Measurements from ENCODE around the gene NDUFAF4.

NDUFAF4 gene

GRCh38 chr6:96852605-96853004 lies 45.1 kb downstream of the NDUFAF4 start:
- Histone ChIP-seq H3K27ac (ENCODE audit: low read depth, low read length) (no peak overlapping the region), H3K9me2 (replicated peaks; ENCODE audit: control insufficient read depth, low read length) (no peaks in the 10 kb centered on the region), H3F3A (ENCODE audit: control insufficient read depth, insufficient read depth) (no peaks in the 10 kb centered on the region)

GRCh38 chr6:96851858-96852257 lies 45.8 kb downstream of the NDUFAF4 start:
- no peaks in the 10 kb centered on the region for H3K27me3 ChIP-seq (ENCODE audit: control insufficient read depth, low read length)
- H3K4me3 ChIP-seq (ENCODE audit: low read length): no peak overlapping the region
- no peaks in the 10 kb centered on the region for H3K9me3 ChIP-seq (ENCODE audit: control insufficient read depth, insufficient read depth, low read length)
- H4K20me1 ChIP-seq (ENCODE audit: control insufficient read depth, insufficient read depth, low read depth, low read length): no peaks in the 10 kb centered on the region
- TF ChIP-seq CTCF (IDR thresholded peaks at IDR 0.05; ENCODE audit: low read depth, low read length, poor library complexity, severe bottlenecking): no peak
- TF ChIP-seq EZH2phosphoT487 (IDR thresholded peaks at IDR 0.05; ENCODE audit: borderline replicate concordance, low read length): no peak
- no peaks in the 10 kb centered on the region for H3K4me1 ChIP-seq (ENCODE audit: control insufficient read depth, low read length)
- H3K36me3 ChIP-seq (ENCODE audit: control insufficient read depth, low read length): no peaks in the 10 kb centered on the region
- H3K9me2 ChIP-seq (replicated peaks; ENCODE audit: control insufficient read depth, low read length): no peaks in the 10 kb centered on the region
- H3K27ac ChIP-seq (ENCODE audit: low read depth, low read length): no peak overlapping the region
- no peaks in the 10 kb centered on the region for H3K79me2 ChIP-seq (ENCODE audit: control insufficient read depth, low read length)
- H3F3A ChIP-seq (ENCODE audit: control insufficient read depth, insufficient read depth): no peaks in the 10 kb centered on the region
- H3K4me2 ChIP-seq (ENCODE audit: low read length): no peak overlapping the region

More at GRCh38 chr6:96852605-96853004, 45.1 kb downstream of the NDUFAF4 start:
- no peak overlapping the region for H3K4me2 ChIP-seq (ENCODE audit: low read length)
- H3K36me3 ChIP-seq (ENCODE audit: control insufficient read depth, low read length): no peaks in the 10 kb centered on the region
- H4K20me1 ChIP-seq (ENCODE audit: control insufficient read depth, insufficient read depth, low read depth, low read length): no peaks in the 10 kb centered on the region
- TF ChIP-seq CTCF (IDR thresholded peaks at IDR 0.05; ENCODE audit: low read depth, low read length, poor library complexity, severe bottlenecking): no peak
- no peak for TF ChIP-seq EZH2phosphoT487 (IDR thresholded peaks at IDR 0.05; ENCODE audit: borderline replicate concordance, low read length)
- no peaks in the 10 kb centered on the region for H3K9me3 ChIP-seq (ENCODE audit: control insufficient read depth, insufficient read depth, low read length)
- no peaks in the 10 kb centered on the region for H3K4me1 ChIP-seq (ENCODE audit: control insufficient read depth, low read length)
- H3K4me3 ChIP-seq (ENCODE audit: low read length): no peak overlapping the region
- H3K27me3 ChIP-seq (ENCODE audit: control insufficient read depth, low read length): no peaks in the 10 kb centered on the region
- H3K79me2 ChIP-seq (ENCODE audit: control insufficient read depth, low read length): no peaks in the 10 kb centered on the region

- no peak for TF ChIP-seq CTCF (IDR thresholded peaks at IDR 0.05; ENCODE audit: low read depth, low read length, poor library complexity, severe bottlenecking)
- no peak for TF ChIP-seq EZH2phosphoT487 (IDR thresholded peaks at IDR 0.05; ENCODE audit: borderline replicate concordance, low read length)
- Histone ChIP-seq H3F3A (ENCODE audit: control insufficient read depth, insufficient read depth) (no peaks in the 10 kb centered on the region), H3K9me2 (replicated peaks; ENCODE audit: control insufficient read depth, low read length) (no peaks in the 10 kb centered on the region), H3K27me3 (ENCODE audit: control insufficient read depth, low read length) (no peaks in the 10 kb centered on the region), H3K9me3 (ENCODE audit: control insufficient read depth, insufficient read depth, low read length) (no peaks in the 10 kb centered on the region), H3K4me2 (ENCODE audit: low read length) (no peak overlapping the region), H3K36me3 (ENCODE audit: control insufficient read depth, low read length) (no peaks in the 10 kb centered on the region), H3K4me3 (ENCODE audit: low read length) (no peak overlapping the region), H3K27ac (ENCODE audit: low read depth, low read length) (no peak overlapping the region), H3K79me2 (ENCODE audit: control insufficient read depth, low read length) (no peaks in the 10 kb centered on the region), H4K20me1 (ENCODE audit: control insufficient read depth, insufficient read depth, low read depth, low read length) (no peaks in the 10 kb centered on the region), H3K4me1 (ENCODE audit: control insufficient read depth, low read length) (no peaks in the 10 kb centered on the region)
Observed at GRCh38 chr6:96849615-96850014, 48.1 kb downstream of the NDUFAF4 start.

GRCh38 chr6:96844530-96844929 lies 53.2 kb downstream of the NDUFAF4 start:
- no peak overlapping the region for H3K4me3 ChIP-seq (ENCODE audit: low read length)
- no peak for TF ChIP-seq EZH2phosphoT487 (IDR thresholded peaks at IDR 0.05; ENCODE audit: borderline replicate concordance, low read length)
- no peak for TF ChIP-seq CTCF (IDR thresholded peaks at IDR 0.05; ENCODE audit: low read depth, low read length, poor library complexity, severe bottlenecking)
- no peaks in the 10 kb centered on the region for H3K9me3 ChIP-seq (ENCODE audit: control insufficient read depth, insufficient read depth, low read length)

More at GRCh38 chr6:96844530-96844929, 53.2 kb downstream of the NDUFAF4 start:
- no peaks in the 10 kb centered on the region for H3K79me2 ChIP-seq (ENCODE audit: control insufficient read depth, low read length)
- H3K36me3 ChIP-seq (ENCODE audit: control insufficient read depth, low read length): no peaks in the 10 kb centered on the region
- H3F3A ChIP-seq (ENCODE audit: control insufficient read depth, insufficient read depth): no peaks in the 10 kb centered on the region
- H3K27me3 ChIP-seq (ENCODE audit: control insufficient read depth, low read length): peaks cover 6% of the 10 kb centered on the region
- no peaks in the 10 kb centered on the region for H3K9me2 ChIP-seq (replicated peaks; ENCODE audit: control insufficient read depth, low read length)
- H3K27ac ChIP-seq (ENCODE audit: low read depth, low read length): no peak overlapping the region
- no peaks in the 10 kb centered on the region for H3K4me1 ChIP-seq (ENCODE audit: control insufficient read depth, low read length)
- no peaks in the 10 kb centered on the region for H4K20me1 ChIP-seq (ENCODE audit: control insufficient read depth, insufficient read depth, low read depth, low read length)
- no peak overlapping the region for H3K4me2 ChIP-seq (ENCODE audit: low read length)

Data from DOHH2 (cell line).